Mesenchymal stem cell (in vitro differentiated cells and primary cell): ENCODE measurements around the gene FGL2.

Source experiments
- DNase-seq: peaks from one replicate; pipeline ENCODE4 v3.0.0-alpha.2; 2013
- H2AFZ ChIP-seq: one replicate; pipeline ENCODE4 v1.6.1; 2013; ENCODE audit warnings: low read depth, mild to moderate bottlenecking, control low read depth, inconsistent platforms, low read length, moderate library complexity
- H2AK5ac ChIP-seq: 2 replicates; pipeline ENCODE4 v1.6.1; 2013; ENCODE audit warnings: low read length, moderate library complexity, mild to moderate bottlenecking, inconsistent platforms; ENCODE audit not compliant: severe bottlenecking
- H2BK120ac ChIP-seq: one replicate; pipeline ENCODE4 v1.6.1; 2013; ENCODE audit warnings: low read depth, mild to moderate bottlenecking, inconsistent platforms, low read length, moderate library complexity
- H2BK12ac ChIP-seq, 2 experiments: one replicate each; pipeline ENCODE4 v1.6.1; 2013; ENCODE audit warnings: inconsistent platforms in 2 of 2, low read length in 2 of 2, mild to moderate bottlenecking in 2 of 2, moderate library complexity in 2 of 2, control low read depth in 1 of 2
- H2BK15ac ChIP-seq: one replicate; pipeline ENCODE4 v1.6.1; 2013; ENCODE audit warnings: mild to moderate bottlenecking, low read depth, inconsistent platforms; ENCODE audit not compliant: poor library complexity, severe bottlenecking
- H2BK5ac ChIP-seq: 2 replicates; pipeline ENCODE4 v1.6.1; 2013; ENCODE audit warnings: low read depth, mild to moderate bottlenecking, low read length, control low read depth, inconsistent platforms; ENCODE audit not compliant: poor library complexity, severe bottlenecking
- H3K14ac ChIP-seq, 2 experiments: one replicate each; pipeline ENCODE4 v1.6.1; 2013; ENCODE audit warnings: inconsistent platforms in 2 of 2, low read length in 2 of 2, control low read depth in 1 of 2, mild to moderate bottlenecking in 1 of 2, moderate library complexity in 1 of 2
- H3K18ac ChIP-seq, 2 experiments: one replicate each; pipeline ENCODE4 v1.6.1; 2013; ENCODE audit warnings: inconsistent platforms in 2 of 2, low read length in 2 of 2, control low read depth in 1 of 2, low read depth in 1 of 2, mild to moderate bottlenecking in 1 of 2
- H3K23ac ChIP-seq, 2 experiments: one replicate each; pipeline ENCODE4 v1.6.1; 2013; ENCODE audit warnings: inconsistent platforms in 2 of 2, low read length in 2 of 2, mild to moderate bottlenecking in 2 of 2, moderate library complexity in 2 of 2, control low read depth in 1 of 2
- H3K27ac ChIP-seq: 2 replicates; pipeline ENCODE4 v1.5.1; 2013; ENCODE audit warnings: mild to moderate bottlenecking, moderate library complexity, low read length, control low read depth, inconsistent platforms; ENCODE audit not compliant: poor library complexity, severe bottlenecking
- H3K27me3 ChIP-seq, 2 experiments: 2 replicates each; pipeline versions ENCODE4 v1.6.1 to v1.7.0; 2013; ENCODE audit warnings: low read length in 2 of 2, mild to moderate bottlenecking in 2 of 2, moderate library complexity in 2 of 2, control low read depth in 1 of 2, inconsistent platforms in 1 of 2; ENCODE audit not compliant: control insufficient read depth in 1 of 2, insufficient read depth in 1 of 2
- H3K36me3 ChIP-seq, 2 experiments: 2 replicates each; pipeline versions ENCODE4 v1.6.1 to v1.7.0; 2013; ENCODE audit warnings: low read length in 2 of 2, control low read depth in 1 of 2, inconsistent platforms in 1 of 2, low read depth in 1 of 2, mild to moderate bottlenecking in 1 of 2; ENCODE audit not compliant: insufficient read depth in 2 of 2, control insufficient read depth in 1 of 2
- H3K4ac ChIP-seq, 2 experiments: one replicate each; pipeline ENCODE4 v1.6.1; 2013; ENCODE audit warnings: inconsistent platforms in 2 of 2, low read length in 2 of 2, mild to moderate bottlenecking in 2 of 2, moderate library complexity in 2 of 2, control low read depth in 1 of 2, low read depth in 1 of 2
- H3K4me1 ChIP-seq: 2 replicates; pipeline ENCODE4 v1.6.1; 2013; ENCODE audit warnings: low read depth, low read length, control low read depth; ENCODE audit not compliant: control insufficient read depth, insufficient read depth
- H3K4me2 ChIP-seq: 2 replicates; pipeline ENCODE4 v1.6.1; 2013; ENCODE audit warnings: low read length, mild to moderate bottlenecking, inconsistent platforms; ENCODE audit not compliant: poor library complexity, severe bottlenecking
- H3K4me3 ChIP-seq, 2 experiments: 2 replicates each; pipeline versions ENCODE4 v1.5.1 to v1.7.0; 2013; ENCODE audit warnings: low read length in 2 of 2, mild to moderate bottlenecking in 2 of 2, control low read depth in 1 of 2, low read depth in 1 of 2; ENCODE audit not compliant: insufficient read depth in 1 of 2
- H3K79me1 ChIP-seq: replicated peaks from 2 replicates; pipeline ENCODE4 v1.6.1; 2013; ENCODE audit warnings: mild to moderate bottlenecking, control low read depth, low read length, inconsistent platforms; ENCODE audit not compliant: poor library complexity, severe bottlenecking
- H3K9ac ChIP-seq: 2 replicates; pipeline ENCODE4 v1.7.0; 2013; ENCODE audit warnings: mild to moderate bottlenecking, low read length, moderate library complexity
- H3K9me3 ChIP-seq: 2 replicates; pipeline ENCODE4 v1.7.0; 2013; ENCODE audit warnings: mild to moderate bottlenecking, low read length; ENCODE audit not compliant: control insufficient read depth
- H4K8ac ChIP-seq: one replicate; pipeline ENCODE4 v1.6.1; 2013; ENCODE audit warnings: inconsistent platforms, mild to moderate bottlenecking, low read length, moderate library complexity
- H4K91ac ChIP-seq: one replicate; pipeline ENCODE4 v1.6.1; 2013; ENCODE audit warnings: mild to moderate bottlenecking, low read length, inconsistent platforms
- WGBS: methylation state at CpG from one replicate; pipeline ENCODE4 v1.1.7; 2013; ENCODE audit warnings: mixed read lengths; 5-methylcytosine and 5-hydroxymethylcytosine counted together

The FGL2 gene

GRCh38 chr7:77239471-77239870, 39.9 kb upstream of the FGL2 start:
- Histone ChIP-seq H3K79me1 (no peaks in the 10 kb centered on the region), H3K4me1 (no peaks in the 10 kb centered on the region), H3K36me3 (no peaks in the 10 kb centered on the region), H3K9me3 (no peaks in the 10 kb centered on the region), H2BK5ac (no peak overlapping the region), H3K27ac (no peak overlapping the region), H2BK12ac (no peak overlapping the region), H4K8ac (no peak overlapping the region), H3K4me2 (no peak overlapping the region), H3K27me3 (no peaks in the 10 kb centered on the region), H3K23ac (no peak overlapping the region), H2AFZ (no peak overlapping the region), H2BK15ac (no peak overlapping the region), H3K4me3 (no peak overlapping the region), H3K4ac (no peak overlapping the region), H2AK5ac (no peak overlapping the region), H4K91ac (no peak overlapping the region), H2BK120ac (no peak overlapping the region), H3K9ac (no peak overlapping the region), H3K14ac (no peak overlapping the region), H3K18ac (no peak overlapping the region)
- DNase-seq = no peak
- WGBS = 98% methylated on average over 3 of the region's 3 CpGs

DNA sequence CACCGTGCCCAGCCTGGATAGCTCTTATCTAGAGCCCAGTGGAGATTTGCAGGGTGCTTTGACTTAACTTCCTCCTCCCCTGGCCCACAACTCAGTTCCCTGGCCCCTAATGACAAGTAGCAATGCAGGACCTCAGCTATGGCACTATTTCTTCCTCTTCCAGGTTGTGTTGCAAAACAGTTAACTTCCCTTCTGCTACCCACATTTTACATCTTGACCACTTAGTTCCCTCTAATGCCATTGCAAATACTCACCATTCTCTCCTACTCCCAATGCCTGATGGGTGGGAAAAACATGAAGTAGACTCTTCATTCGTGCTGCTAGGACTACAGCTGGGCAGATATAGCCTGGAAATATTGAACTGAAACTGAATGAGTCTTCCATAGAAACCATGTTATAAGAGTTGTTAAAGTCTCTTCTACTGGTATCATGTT, 39.1 kb upstream of the FGL2 start:
- no peak overlapping the region for H3K4me2 ChIP-seq
- no peaks in the 10 kb centered on the region for H3K27me3 ChIP-seq
- H2AK5ac ChIP-seq = no peak overlapping the region
- no peak overlapping the region for H4K91ac ChIP-seq
- WGBS = 91% methylated on average over 2 of the region's 2 CpGs
- H2BK5ac ChIP-seq = no peak overlapping the region
- no peak overlapping the region for H2BK120ac ChIP-seq
- H3K4me3 ChIP-seq = no peak overlapping the region
- H3K23ac ChIP-seq = no peak overlapping the region
- no peak overlapping the region for H3K27ac ChIP-seq
- no peak overlapping the region for H3K4ac ChIP-seq
- H3K36me3 ChIP-seq = no peaks in the 10 kb centered on the region
- H4K8ac ChIP-seq = no peak overlapping the region
- no peak overlapping the region for H2AFZ ChIP-seq
- H3K9me3 ChIP-seq = no peaks in the 10 kb centered on the region
- no peak overlapping the region for H2BK12ac ChIP-seq
- H3K79me1 ChIP-seq = no peaks in the 10 kb centered on the region
- H3K18ac ChIP-seq = no peak overlapping the region
- no peak for DNase-seq
- H2BK15ac ChIP-seq = no peak overlapping the region
- H3K14ac ChIP-seq = no peak overlapping the region
- no peak overlapping the region for H3K9ac ChIP-seq
- H3K4me1 ChIP-seq = no peaks in the 10 kb centered on the region

DNA sequence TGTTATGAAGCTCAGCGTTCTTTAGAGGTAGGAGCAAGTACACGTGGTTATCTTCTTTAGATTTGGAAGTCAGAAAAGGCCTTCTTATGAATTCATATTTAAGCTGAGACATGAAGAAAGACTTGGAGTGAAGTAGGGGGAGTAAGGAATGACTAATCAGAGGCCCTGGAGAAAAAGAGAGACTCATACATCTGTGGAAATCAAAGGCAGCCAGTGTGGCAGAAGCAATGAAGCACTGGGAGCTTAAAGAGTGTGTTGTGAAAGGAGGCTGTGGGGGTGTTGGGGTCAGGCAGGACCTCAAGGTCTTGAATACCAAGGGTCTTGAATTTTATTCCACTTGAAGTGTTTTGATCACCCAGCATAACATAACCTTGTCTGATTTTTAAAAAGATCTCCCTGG, 35.7 kb upstream of the FGL2 start:
- H2BK15ac ChIP-seq = no peak overlapping the region
- no peak overlapping the region for H4K91ac ChIP-seq
- no peak overlapping the region for H3K4ac ChIP-seq
- H2BK12ac ChIP-seq = no peak overlapping the region
- no peak for DNase-seq
- no peaks in the 10 kb centered on the region for H3K27me3 ChIP-seq
- peaks cover 3% of the 10 kb centered on the region for H3K9me3 ChIP-seq
- H2BK5ac ChIP-seq = no peak overlapping the region
- no peaks in the 10 kb centered on the region for H3K4me1 ChIP-seq
- H3K9ac ChIP-seq = peak overlapping the region; percentile 25
- no peak overlapping the region for H3K23ac ChIP-seq
- no peak overlapping the region for H2AK5ac ChIP-seq
- H4K8ac ChIP-seq = no peak overlapping the region
- H3K36me3 ChIP-seq = no peaks in the 10 kb centered on the region
- no peak overlapping the region for H3K4me2 ChIP-seq
- no peak overlapping the region for H2AFZ ChIP-seq
- no peak overlapping the region for H3K14ac ChIP-seq
- no peak overlapping the region for H2BK120ac ChIP-seq
- H3K18ac ChIP-seq = no peak overlapping the region
- no peaks in the 10 kb centered on the region for H3K79me1 ChIP-seq
- 97% methylated on average over 2 of the region's 2 CpGs for WGBS
- H3K27ac ChIP-seq = no peak overlapping the region
- no peak overlapping the region for H3K4me3 ChIP-seq

DNA sequence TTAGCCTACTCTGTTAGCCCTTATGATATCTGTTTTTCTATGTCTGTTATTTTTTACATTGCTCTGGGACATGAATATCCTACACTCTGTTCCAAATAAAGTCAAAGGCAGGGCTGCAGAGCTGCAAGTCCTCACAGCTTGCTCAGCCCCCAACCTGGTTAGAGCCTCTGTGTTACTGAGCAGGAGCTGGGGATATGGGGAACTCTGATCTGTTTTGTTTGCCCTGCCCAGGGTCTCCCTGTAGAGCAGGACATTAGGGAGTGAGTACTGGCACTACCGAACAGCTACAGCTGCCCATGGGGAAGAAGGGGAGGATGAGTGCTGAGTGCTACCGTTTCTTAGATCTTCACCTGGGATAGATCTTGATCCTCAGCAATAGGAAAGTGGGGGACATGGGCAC, 32.8 kb upstream of the FGL2 start:
- Histone ChIP-seq H3K27ac (no peak overlapping the region), H3K27me3 (no peaks in the 10 kb centered on the region), H2AFZ (no peak overlapping the region), H3K4me1 (no peaks in the 10 kb centered on the region), H3K4ac (no peak overlapping the region), H3K79me1 (no peaks in the 10 kb centered on the region), H3K9me3 (peaks cover 7% of the 10 kb centered on the region), H2BK12ac (no peak overlapping the region), H3K9ac (no peak overlapping the region), H3K4me2 (no peak overlapping the region), H2BK5ac (no peak overlapping the region), H2BK15ac (no peak overlapping the region), H4K91ac (no peak overlapping the region), H3K18ac (no peak overlapping the region), H3K14ac (no peak overlapping the region), H3K36me3 (no peaks in the 10 kb centered on the region), H4K8ac (no peak overlapping the region), H2AK5ac (no peak overlapping the region), H2BK120ac (no peak overlapping the region), H3K4me3 (no peak overlapping the region), H3K23ac (no peak overlapping the region)
- WGBS = 89% methylated on average over 2 of the region's 2 CpGs
- no peak for DNase-seq
